AG04450 (cell line): Measurements from ENCODE around the gene PRKAR1B. TPM values are rescaled to one million over a fixed set of nuclear protein-coding genes. Genes with fewer than 3 reads are reported as not detected.

Experiments
- CTCF ChIA-PET: fragments of 300-600, 350-600 bp; formaldehyde crosslinking; extraction: SDS; loops from one replicate; lab custom pipeline; 2022; ENCODE audit warnings: antibody characterized with exemption, inconsistent platforms; lab: Charles Lee
- POLR2A ChIA-PET: fragments of 350-600 bp; formaldehyde crosslinking; extraction: SDS; loops from one replicate; lab custom pipeline; 2021; ENCODE audit warnings: antibody characterized with exemption, inconsistent platforms; lab: Yijun Ruan, JAX
- DNase-seq: peaks from one replicate; pipeline ENCODE4 v3.0.0-alpha.2; 2011; ENCODE audit warnings: low read depth, low spot score
- H3K27ac ChIP-seq: one replicate; pipeline ENCODE4 v1.5.1; 2012; ENCODE audit warnings: low read depth, low read length, control low read depth
- H3K27me3 ChIP-seq: one replicate; pipeline ENCODE4 v1.6.0; 2012; ENCODE audit warnings: low read length; ENCODE audit not compliant: control insufficient read depth, insufficient read depth
- H3K4me3 ChIP-seq: 2 replicates; pipeline ENCODE4 v1.5.1; 2011; ENCODE audit warnings: mild to moderate bottlenecking, low read depth, low read length, control low read depth
- H3K9me3 ChIP-seq: 2 replicates; pipeline ENCODE4 v1.5.1; 2012; ENCODE audit warnings: low read length; ENCODE audit not compliant: control insufficient read depth, insufficient read depth
- polyA plus RNA-seq: library from polyadenylated mRNA; depleted of rRNA; stranded (reverse); fragments of >200 nt; gene quantifications from 2 replicates; pipeline ENCODE4 v1.2.3, GENCODE V29; 2011
- TF ChIP-seq, protein P1 (sequence below): IDR thresholded peaks from 2 replicates; pipeline ENCODE4 v1.5.1; 2011; ENCODE audit warnings: low read depth, low read length, control low read depth, inconsistent platforms

Gene PRKAR1B
- polyA plus RNA-seq, 1 experiment, result 16.1 TPM

DNA sequence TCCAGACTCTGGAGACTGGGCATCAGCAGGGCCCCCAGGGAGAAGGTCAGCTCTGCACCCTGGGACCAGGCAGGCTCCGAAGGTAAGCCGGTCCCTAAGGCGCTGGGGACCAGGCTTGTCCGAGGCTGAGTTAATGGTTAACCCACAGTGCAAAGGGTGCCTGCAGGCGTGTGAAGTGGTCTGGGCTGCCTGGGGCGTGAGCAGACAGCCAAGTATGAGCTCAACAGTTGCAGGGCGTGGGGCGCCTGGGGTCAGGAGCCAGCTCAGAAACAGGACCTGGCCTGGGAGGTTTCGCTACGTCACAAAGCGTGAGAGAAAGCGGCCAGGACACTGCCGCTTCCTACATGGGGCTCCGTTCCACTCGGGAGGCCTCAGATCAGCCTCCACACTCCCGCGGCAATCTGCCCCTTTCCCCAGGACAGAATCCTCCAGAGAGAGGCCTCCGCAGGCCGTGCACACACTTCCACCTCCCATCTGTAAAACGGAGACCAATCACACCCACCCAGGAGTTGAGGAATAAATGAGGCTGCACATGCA, 223.4 kb downstream of the PRKAR1B start:
- no peaks in the 10 kb centered on the region for H3K27me3 ChIP-seq
- H3K4me3 ChIP-seq, result no peak overlapping the region
- DNase-seq, result no peak
- H3K9me3 ChIP-seq, result peaks cover 3% of the 10 kb centered on the region; the same call in 1 of the 2 replicates
- CTCF ChIA-PET, result no interaction called here
- POLR2A ChIA-PET, result no interaction called here
- no peak overlapping the region for H3K27ac ChIP-seq
- TF ChIP-seq, protein P1, sequence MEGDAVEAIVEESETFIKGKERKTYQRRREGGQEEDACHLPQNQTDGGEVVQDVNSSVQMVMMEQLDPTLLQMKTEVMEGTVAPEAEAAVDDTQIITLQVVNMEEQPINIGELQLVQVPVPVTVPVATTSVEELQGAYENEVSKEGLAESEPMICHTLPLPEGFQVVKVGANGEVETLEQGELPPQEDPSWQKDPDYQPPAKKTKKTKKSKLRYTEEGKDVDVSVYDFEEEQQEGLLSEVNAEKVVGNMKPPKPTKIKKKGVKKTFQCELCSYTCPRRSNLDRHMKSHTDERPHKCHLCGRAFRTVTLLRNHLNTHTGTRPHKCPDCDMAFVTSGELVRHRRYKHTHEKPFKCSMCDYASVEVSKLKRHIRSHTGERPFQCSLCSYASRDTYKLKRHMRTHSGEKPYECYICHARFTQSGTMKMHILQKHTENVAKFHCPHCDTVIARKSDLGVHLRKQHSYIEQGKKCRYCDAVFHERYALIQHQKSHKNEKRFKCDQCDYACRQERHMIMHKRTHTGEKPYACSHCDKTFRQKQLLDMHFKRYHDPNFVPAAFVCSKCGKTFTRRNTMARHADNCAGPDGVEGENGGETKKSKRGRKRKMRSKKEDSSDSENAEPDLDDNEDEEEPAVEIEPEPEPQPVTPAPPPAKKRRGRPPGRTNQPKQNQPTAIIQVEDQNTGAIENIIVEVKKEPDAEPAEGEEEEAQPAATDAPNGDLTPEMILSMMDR, result no peak

DNA sequence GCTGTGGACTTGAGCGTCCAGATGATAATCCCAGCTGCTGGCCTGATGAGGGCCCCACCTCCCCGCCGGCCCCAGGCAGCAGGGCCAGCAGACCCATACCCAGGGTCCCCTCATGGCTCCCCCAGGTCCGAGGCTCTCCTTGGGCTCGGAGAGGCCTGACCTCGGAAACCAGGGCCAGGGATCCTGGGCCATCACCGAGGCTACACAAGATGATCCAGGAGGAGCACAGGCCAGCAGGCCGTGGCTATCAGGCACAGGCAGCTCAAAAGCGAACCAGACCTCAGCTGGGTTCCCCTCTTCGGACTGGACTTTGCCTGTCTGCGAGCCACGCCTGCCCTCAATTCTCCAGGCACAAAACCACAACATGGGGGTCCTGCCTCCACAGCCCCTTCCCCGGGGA, 224.8 kb downstream of the PRKAR1B start:
- CTCF ChIA-PET, result no interaction called here
- H3K27me3 ChIP-seq, result no peaks in the 10 kb centered on the region

DNA sequence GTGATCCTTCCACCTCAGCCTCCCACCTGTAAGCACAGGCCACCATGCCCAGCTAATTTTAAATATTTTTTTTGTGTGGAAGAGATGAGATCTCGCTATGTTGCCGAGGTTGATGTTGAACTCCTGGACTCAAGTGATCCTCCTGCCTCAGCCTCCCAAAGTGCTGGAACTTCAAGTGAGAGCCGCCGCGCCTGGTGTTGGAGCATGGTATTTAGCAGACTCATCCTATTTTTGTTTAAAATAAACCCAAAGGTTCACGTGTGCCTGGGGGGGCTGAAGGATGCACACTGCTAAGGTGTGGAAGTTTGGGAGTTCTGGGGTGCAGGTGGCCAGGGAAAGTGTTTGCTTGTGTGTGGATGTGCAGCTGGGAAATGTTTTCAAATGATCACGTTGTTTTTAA, 225.6 kb downstream of the PRKAR1B start:
- H3K27me3 ChIP-seq, result no peaks in the 10 kb centered on the region
- POLR2A ChIA-PET, result no interaction called here
- no peak overlapping the region for H3K27ac ChIP-seq
- CTCF ChIA-PET, result no interaction called here
- no peak for DNase-seq
- H3K4me3 ChIP-seq, result no peak overlapping the region
- H3K9me3 ChIP-seq, result peaks cover 3% of the 10 kb centered on the region; the same call in 1 of the 2 replicates
- TF ChIP-seq, protein P1, result no peak

More for the DNA sequence above, 224.8 kb downstream of the PRKAR1B start:
- TF ChIP-seq, protein P1, result no peak
- no peak for DNase-seq
- no peak overlapping the region for H3K27ac ChIP-seq
- H3K4me3 ChIP-seq, result no peak overlapping the region
- POLR2A ChIA-PET, result no interaction called here
- peaks cover 3% of the 10 kb centered on the region; the same call in 1 of the 2 replicates for H3K9me3 ChIP-seq

DNA sequence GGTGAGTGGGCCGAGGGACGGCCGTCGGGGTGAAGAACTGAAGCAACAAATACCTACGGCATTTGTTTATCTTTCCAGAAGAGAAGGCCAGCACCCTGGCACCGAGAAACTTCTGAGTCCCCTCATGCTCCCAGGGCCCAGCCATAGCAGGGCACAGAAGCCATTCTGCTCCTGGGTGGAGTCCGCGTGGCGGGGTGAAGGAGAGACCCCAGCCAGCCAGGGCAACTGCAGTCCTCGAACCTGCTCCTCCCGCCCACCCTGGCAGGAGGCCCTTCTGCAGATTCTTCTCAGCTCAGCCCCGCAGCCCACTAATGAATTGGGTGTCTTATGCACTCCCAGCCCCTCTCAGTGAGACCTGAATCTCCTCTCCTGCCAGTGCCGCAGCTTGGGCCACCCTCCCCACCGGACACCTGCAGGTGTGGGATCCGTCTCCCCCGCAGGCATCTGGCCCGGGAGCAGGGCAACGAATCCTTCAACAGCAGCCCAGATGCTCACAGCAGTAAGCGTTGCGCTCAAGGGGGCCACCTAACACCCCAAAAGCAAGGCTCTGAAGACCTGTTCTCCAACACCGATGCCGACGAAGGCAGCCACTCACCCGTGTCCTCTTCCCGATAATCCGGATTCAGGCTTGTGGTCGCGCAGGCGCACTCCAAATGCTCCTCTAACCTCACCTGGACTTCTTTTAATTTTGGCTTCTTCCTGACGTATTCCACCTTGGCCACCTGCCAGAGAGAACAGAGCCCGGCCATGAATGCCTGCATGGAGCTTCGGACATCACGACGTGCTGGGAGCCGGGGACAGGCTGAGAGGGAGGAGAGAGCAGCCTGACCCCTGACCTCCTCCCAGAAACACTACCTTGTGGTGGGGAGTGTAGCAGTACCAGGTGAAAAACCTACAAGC, 226.3 kb downstream of the PRKAR1B start:
- ChIA-PET CTCF (no interaction called here), POLR2A (no interaction called here)
- no peak for DNase-seq
- no peak overlapping the region for H3K27ac ChIP-seq
- H3K4me3 ChIP-seq, result no peak overlapping the region
- H3K27me3 ChIP-seq, result no peaks in the 10 kb centered on the region
- peaks cover 3% of the 10 kb centered on the region; the same call in 1 of the 2 replicates for H3K9me3 ChIP-seq
- TF ChIP-seq, protein P1, result no peak
